Dermis microvascular lymphatic vessel endothelial cell (primary cell): ENCODE results near the gene CYP2B6. TPM values are rescaled to one million over a fixed set of nuclear protein-coding genes. Genes with fewer than 3 reads are reported as not detected.
"Not testable (repeated sequence)": the region's sequence is repeated elsewhere in the genome, so short reads cannot be mapped to it uniquely, and the experiment has no call there.

Experiments used
- DNase-seq, 2 donors: peaks; one replicate each; pipeline versions ENCODE4 v3.0.0 to v3.0.0-alpha.2; 2010; ENCODE audit warnings: low read depth in 2 of 2
- total RNA-seq: library from RNA; depleted of rRNA; stranded (reverse); fragments of >200 nt; gene quantifications from 2 replicates; pipeline ENCODE4 v1.2.1, GENCODE V29; 2014

Gene CYP2B6
- total RNA-seq, 1 donor from 2014 or later: not detected

DNA sequence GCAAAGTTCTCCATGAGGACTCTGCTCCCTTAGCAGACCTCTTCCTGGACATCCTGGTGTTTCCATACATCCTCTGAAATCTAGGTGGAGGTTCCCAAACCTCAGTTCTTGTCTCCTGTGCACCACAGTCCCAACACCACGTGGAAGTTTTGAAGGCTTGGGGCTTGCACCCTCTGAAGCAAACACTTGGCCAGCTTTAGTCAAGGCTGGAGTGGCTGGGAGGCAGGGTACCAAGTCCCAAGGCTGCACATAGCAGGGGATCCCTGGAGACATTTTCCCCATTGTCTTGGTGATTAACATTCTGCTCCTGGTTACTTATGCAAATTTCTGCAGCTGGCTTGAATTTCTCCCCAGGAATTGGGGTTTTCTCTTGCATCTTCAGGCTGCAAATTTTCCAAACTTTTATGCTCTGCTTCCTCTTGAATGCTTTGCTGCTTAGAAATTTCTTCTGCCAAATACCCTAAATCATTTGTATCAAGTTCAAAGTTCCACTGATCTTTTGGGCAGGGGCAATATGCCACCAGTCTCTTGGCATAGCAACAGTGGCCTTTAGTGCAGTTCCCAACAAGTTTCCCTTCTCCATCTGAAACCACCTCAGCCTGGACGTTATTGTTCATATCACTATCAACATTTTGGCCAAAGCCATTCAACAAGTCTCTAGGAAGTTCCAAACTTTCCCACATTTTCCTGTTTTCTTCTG lies 10.2 kb upstream of the CYP2B6 start:
- DNase-seq: not testable (repeated sequence)

GRCh38 chr19:40981591-40981990 lies 9.5 kb upstream of the CYP2B6 start:
- no peak for DNase-seq

- DNase-seq: no peak
Observed at GRCh38 chr19:40982594-40983101, 8.4 kb upstream of the CYP2B6 start.

DNA sequence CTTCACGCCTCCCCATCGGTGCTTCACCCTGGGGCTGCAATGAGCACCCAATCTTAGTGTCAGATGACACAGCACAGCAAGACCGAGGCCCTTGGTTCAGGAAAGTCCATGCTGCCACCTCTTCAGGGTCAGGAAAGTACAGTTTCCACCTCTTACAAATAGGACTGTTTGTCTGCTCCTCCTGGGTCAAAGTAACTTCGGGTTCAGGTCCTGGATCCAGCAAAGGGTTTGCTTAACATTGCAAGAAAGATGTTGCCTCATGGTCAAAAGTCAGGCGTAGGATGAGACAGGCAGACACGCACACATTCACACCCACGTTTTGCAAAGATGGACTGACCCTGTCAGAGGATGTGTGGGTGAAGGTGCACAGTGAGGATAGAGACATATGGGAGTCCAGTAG lies 1.6 kb upstream of the CYP2B6 start:
- no peak for DNase-seq

GRCh38 chr19:40995355-40995754 lies 4.3 kb downstream of the CYP2B6 start:
- no peak for DNase-seq

- not testable (repeated sequence) for DNase-seq
Observed at GRCh38 chr19:40999018-40999417, 7.9 kb downstream of the CYP2B6 start.

DNA sequence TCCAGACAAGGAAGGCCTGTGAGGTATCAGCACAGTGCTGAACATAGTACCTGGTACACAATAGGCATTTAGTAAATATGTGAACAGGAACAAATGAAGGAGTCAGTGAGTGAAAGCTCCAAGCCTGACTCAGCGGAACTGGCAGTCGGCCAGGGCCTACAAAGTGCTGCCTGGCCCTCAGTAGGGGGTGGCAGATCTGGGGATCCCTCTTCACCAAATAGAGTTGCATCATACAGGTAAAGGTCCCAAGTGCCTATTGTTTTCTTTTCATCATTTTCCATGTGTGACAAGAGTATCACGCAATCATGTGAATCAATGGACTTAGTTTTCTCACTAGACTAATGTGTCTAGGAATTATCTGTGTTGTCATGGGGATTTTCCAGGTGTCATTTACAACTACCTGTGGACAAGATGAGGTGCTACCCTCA lies 9.2 kb downstream of the CYP2B6 start:
- peak in 1 of 2 donors; percentile 13 for DNase-seq

DNA sequence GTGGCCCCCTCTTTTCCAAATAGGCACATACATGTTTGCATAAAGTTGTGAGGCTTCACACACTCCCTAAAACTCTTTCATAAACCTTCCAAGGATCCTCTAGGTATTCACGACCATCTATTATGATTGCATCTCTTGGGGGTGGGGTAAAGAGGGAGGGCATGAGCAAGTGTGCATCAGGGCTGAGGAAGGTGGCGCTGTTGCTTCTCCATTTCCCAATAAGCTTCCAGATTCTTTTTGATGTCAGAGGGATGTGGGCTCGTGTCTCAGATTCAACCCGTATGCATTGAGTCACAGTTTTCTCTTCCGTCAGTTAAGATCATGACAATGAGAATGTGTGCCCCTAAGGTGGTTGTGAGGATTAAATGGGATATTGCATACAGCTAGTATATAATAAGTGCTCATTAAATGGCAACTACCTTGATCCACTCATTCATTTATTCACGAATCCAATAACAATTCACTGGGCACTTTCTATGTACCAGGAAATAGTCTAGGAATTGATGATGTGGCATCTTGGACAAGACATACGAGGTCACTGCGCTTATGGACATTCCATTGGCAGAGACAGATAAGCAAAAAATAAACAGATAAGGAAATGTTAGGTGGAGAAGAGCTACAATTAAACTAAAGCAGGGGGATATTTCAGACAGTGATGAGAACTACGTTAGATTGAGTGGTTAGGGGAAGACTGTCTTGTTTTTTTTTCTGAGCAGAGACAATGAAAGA lies 10.3 kb downstream of the CYP2B6 start:
- DNase-seq: no peak

- DNase-seq: not testable (repeated sequence)
Observed at GRCh38 chr19:41003656-41004055, 12.6 kb downstream of the CYP2B6 start.

GRCh38 chr19:41009700-41010235 lies 18.7 kb downstream of the CYP2B6 start:
- no peak for DNase-seq

GRCh38 chr19:41013359-41013758 lies 22.3 kb downstream of the CYP2B6 start:
- DNase-seq: no peak

GRCh38 chr19:41014643-41015042 lies 23.6 kb downstream of the CYP2B6 start:
- DNase-seq: no peak

DNA sequence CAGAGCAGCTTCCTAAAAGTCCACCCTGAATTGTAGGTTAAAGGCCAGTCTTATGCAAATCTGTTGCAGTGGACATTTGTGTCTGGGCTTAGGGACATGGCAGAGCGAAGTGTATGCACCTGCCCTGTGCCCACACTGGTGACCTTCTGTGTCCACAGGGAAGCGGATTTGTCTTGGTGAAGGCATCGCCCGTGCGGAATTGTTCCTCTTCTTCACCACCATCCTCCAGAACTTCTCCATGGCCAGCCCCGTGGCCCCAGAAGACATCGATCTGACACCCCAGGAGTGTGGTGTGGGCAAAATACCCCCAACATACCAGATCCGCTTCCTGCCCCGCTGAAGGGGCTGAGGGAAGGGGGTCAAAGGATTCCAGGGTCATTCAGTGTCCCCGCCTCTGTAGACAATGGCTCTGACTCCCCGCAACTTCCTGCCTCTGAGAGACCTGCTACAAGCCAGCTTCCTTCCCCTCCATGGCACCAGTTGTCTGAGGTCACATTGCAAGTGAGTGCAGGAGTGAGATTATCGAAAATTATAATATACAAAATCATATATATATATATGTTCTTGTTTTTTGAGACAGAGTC lies 25.5 kb downstream of the CYP2B6 start:
- DNase-seq: no peak

DNA sequence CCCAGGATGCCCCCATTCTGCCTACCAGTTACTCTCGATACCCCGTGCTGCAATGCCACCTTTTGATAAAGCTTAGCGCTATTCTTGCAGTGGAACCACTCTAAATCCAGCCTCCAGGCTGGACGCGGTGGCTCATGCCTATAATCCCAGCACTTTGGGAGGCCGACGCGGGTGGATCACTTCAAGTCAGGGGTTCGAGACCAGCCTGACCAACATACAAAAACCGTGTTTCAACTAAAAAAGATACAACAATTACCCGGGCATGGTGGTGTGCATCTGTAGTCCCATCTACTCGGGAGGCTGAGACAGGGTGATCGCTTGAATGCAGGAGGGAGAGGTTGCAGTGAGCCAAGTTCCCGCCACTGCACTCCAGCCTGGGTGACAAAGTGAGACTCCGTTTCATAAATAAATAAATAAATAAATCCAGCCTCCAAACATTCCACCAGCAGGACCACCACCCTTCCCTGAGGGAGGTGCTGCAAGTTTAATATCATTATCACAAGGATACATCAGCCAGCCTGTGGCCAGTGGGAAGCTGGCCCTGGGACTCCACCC lies 27.7 kb downstream of the CYP2B6 start:
- DNase-seq: no peak

GRCh38 chr19:41019346-41019745 lies 28.3 kb downstream of the CYP2B6 start:
- DNase-seq: no peak

DNA sequence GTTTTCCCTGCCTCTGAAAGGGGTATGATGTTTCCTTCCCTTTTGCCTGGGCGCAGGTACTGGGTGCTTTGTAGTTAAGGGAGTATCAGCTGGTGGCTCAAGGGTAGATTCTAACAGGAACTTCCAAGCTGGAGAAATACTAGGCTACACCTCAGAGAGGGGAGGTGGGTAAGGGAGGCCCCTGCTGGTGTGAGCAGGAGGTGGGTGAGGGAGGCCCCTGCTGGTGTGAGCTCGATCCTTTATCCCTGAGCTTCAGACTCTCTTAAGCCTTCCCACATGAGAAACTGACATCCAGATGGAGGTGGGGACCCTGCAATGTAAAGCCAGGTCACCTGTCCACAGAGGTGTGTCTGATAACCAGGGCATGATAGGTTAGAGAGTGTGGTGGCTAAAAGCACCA lies 32.1 kb downstream of the CYP2B6 start:
- DNase-seq: no peak

- no peak for DNase-seq
Observed at GRCh38 chr19:41025411-41025810, 34.3 kb downstream of the CYP2B6 start.

GRCh38 chr19:41025871-41026270 lies 34.8 kb downstream of the CYP2B6 start:
- DNase-seq: no peak

DNA sequence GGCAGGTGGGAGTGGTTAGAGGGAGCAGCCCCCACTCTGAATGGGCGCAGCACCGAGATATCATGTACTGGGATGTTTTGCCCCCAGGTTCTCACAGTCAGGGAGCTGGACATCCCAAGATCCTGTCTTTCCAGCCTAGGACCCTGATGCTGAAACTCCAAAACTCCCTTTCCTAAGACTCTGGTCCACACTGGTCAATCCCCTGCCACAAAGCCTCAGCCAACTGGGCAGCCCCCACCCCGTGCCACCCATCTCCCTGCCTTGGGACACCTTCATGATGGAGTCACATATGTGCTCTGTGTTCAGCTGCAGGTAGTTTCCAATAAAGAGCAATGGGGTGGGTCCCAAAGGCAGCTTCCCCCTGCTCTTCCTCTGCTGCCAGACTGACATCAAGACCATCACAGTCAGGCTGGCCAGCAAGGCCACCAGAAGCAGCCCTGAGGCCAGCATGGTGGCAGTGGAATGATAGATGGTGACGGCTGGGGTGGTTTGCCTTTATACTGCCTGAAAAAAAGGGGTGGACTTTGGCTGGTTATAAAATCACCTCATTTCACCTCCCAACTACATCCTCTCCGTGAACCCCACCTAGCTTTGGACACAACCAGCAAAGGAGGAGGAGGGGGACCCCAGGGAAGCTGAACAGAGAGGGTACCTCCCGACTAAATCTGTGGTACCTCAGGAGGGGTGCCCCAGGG lies 36.3 kb downstream of the CYP2B6 start:
- DNase-seq: no peak

- DNase-seq: no peak
Observed at GRCh38 chr19:41029524-41030432, 38.7 kb downstream of the CYP2B6 start.
